ENCODE measurements around the gene PIK3C2A.

PIK3C2A gene

GRCh38 chr11:17161515-17161914 lies 46.3 kb downstream of the PIK3C2A start:
- no peak overlapping the region for H3K9ac ChIP-seq (ENCODE audit: low read length in 2 of 2)
- no peak overlapping the region for H3K27ac ChIP-seq (ENCODE audit: low read length)
- no peaks in the 10 kb centered on the region for H3K27me3 ChIP-seq (ENCODE audit: control insufficient read depth in 1 of 2, insufficient read depth in 2 of 2, low read length in 2 of 2)
- H3K9me3 ChIP-seq (ENCODE audit: control insufficient read depth in 2 of 2, low read length in 2 of 2) = no peaks in the 10 kb centered on the region
- no peaks in the 10 kb centered on the region for H3K36me3 ChIP-seq (ENCODE audit: control insufficient read depth in 2 of 2, insufficient read depth in 2 of 2, low read length in 2 of 2)
- no peak overlapping the region for H3K4me3 ChIP-seq (ENCODE audit: low read length in 2 of 2)
- H3K4me1 ChIP-seq (ENCODE audit: control insufficient read depth, insufficient read depth, low read length) = peaks cover 2% of the 10 kb centered on the region

- H3K27ac ChIP-seq (ENCODE audit: low read length) = no peak overlapping the region
Measured at GRCh38 chr11:17159441-17159840, 48.3 kb downstream of the PIK3C2A start.

More at GRCh38 chr11:17159441-17159840, 48.3 kb downstream of the PIK3C2A start:
- peaks cover 2% of the 10 kb centered on the region for H3K4me1 ChIP-seq (ENCODE audit: control insufficient read depth, insufficient read depth, low read length)
- no peak overlapping the region for H3K9ac ChIP-seq (ENCODE audit: low read length in 2 of 2)
- peaks cover 0 to 4% of the 10 kb centered on the region in 2 donors for H3K36me3 ChIP-seq (ENCODE audit: control insufficient read depth in 2 of 2, insufficient read depth in 2 of 2, low read length in 2 of 2)
- H3K4me3 ChIP-seq (ENCODE audit: low read length in 2 of 2) = no peak overlapping the region
- no peaks in the 10 kb centered on the region for H3K27me3 ChIP-seq (ENCODE audit: control insufficient read depth in 1 of 2, insufficient read depth in 2 of 2, low read length in 2 of 2)
- H3K9me3 ChIP-seq (ENCODE audit: control insufficient read depth in 2 of 2, low read length in 2 of 2) = no peaks in the 10 kb centered on the region
